GM13976 (cell line): Measurements from ENCODE around the gene BCL7B.
A peak's percentile ranks its signal among the peaks of the same experiment; 100 is the strongest.

Experiments
- DNase-seq: peaks from one replicate; pipeline ENCODE4 v3.0.0; 2012; ENCODE audit warnings: low spot score
- in situ Hi-C: fragments of 300-500 bp; cut with MboI; formaldehyde crosslinking; loops from one replicate; pipeline ENCODE4 v1.12.0; 2022; ENCODE audit warnings: low sequenced_read_pairs, mixed read lengths, inconsistent platforms; ENCODE audit not compliant: unreplicated experiment
- TF ChIP-seq, protein P1 (sequence below): IDR thresholded peaks from 2 replicates; pipeline ENCODE4 v1.5.1; 2012; ENCODE audit warnings: borderline replicate concordance, mild to moderate bottlenecking; ENCODE audit not compliant: insufficient read depth; ENCODE audit errors: extremely low read depth, missing control alignments, control extremely low read depth

Gene BCL7B

DNA sequence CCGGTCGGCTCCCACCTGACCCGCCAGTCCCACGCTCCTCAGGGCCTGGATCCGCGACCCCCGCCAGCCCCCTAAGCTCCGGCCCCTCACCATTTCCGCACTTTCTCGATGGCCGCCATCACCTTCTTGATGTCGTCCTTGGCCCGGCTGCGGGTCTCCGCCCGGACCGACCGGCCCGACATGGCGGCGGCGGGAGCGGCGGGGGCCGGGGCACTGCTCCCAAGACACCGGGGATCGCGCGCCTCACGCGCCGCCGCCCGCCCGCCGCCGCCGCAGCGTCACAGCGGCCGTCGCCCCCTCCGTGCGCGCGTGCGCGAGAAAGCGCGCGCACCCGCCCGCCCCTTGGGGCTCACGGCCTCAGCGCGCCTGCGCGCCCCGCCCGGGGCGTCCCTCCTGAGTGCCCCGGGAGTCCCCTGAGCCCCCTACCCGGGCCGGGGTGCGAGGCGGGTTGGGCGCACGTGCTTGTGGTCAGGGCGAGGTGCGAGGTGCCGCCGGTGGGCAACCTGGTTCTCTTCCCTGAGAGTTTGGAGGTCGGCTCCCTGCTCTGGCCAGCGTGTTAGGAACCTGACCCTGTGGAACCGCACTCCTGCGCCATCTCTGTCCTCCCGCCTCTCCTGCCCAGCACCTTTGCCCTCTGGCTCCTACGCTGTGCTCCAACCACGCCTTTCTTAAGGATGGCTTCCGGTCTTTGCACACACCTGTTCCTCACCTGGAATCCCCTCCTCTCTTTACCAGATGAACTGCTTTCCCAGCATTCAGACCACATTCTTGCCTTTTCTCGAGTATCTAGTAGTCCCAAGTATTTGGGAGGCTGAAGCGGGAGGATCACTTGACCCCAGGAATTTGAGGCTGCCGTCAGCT is at the start of gene BCL7B:
Gene BCL7B, minus strand, starts transcription at position 294 of the 861 bp plus-strand sequence. Its CDS starts 112 bp downstream, at position 182.
- DNase-seq: peak; percentile 97
- TF ChIP-seq, protein P1, sequence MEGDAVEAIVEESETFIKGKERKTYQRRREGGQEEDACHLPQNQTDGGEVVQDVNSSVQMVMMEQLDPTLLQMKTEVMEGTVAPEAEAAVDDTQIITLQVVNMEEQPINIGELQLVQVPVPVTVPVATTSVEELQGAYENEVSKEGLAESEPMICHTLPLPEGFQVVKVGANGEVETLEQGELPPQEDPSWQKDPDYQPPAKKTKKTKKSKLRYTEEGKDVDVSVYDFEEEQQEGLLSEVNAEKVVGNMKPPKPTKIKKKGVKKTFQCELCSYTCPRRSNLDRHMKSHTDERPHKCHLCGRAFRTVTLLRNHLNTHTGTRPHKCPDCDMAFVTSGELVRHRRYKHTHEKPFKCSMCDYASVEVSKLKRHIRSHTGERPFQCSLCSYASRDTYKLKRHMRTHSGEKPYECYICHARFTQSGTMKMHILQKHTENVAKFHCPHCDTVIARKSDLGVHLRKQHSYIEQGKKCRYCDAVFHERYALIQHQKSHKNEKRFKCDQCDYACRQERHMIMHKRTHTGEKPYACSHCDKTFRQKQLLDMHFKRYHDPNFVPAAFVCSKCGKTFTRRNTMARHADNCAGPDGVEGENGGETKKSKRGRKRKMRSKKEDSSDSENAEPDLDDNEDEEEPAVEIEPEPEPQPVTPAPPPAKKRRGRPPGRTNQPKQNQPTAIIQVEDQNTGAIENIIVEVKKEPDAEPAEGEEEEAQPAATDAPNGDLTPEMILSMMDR: no peak
- in situ Hi-C loops: no loop called here

DNA sequence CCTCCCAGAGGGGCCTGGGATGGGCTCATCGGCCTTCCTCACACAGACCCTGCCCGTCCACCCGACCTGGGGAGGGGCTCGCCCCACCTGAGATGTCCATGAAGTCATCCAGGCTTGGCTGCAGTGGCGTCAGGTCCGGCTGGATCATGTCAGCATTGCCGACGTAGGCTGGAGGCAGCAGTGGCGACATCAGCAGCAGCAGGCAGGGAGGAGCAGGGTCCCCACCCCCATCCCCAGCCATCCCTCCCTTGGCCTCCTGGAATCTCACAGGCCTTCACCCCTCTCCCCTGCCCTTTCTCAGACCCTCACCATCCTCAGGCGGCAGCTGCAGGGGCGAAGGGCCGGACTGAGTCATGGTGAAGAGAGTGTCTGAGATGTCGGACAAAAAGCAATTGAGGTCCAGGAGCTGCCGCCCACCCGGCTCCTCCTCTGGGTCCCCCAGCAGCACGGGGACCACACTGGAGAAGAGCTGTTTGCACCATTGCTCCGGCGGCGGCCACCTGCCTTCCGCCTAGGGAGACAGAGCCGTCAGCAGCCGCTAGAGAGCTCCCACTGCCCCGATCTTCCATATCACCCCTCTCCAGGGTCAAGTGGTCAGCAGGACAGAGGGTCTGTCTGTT is 48.2 kb upstream of the BCL7B start:
- in situ Hi-C loops: no loop called here

DNA sequence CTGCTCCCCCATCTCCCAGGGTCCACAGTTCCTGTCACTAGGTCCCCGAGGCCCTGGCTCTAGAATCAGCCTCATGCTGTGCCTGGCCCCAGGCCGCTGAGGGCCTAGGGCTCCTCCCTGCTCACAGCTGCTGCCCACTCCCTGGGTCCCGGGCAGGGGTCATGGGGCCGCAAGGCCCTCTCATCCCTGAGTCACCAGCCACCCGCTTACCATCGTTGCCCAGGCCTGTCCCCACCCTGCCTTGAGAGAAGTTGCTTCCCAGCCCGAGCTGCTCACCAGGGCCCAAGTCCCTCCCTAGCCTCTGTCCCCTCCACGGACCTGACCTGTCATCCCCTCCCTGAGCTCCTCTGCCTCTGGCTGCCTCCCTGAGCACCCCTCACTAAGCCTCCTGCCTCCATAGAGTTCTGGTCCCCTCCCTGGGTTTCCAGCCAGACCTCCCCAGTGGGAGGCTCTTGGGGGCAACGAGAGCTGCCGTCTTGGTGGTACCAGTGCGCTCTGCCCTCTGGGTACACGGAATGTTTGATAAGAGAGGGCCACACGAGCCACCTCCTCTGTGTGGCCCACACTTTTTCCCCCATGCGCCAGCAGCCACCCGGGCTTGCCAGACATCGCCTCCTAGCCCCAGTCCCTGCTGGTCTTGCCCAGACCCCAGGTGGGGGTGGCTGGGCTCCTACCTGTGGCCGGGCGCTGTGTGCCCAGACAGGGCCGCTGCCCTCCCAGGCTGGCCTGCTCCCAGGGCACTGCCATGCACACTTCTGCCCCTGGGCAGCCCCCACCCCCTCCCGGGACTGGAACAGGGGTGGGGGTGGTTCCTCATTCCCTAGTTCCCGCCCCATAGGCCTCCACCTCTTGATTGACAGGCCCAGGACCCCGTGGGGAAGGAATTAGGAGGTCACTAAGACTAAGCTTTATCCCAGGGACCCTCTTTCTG is 45.5 kb upstream of the BCL7B start:
- no peak for DNase-seq
- TF ChIP-seq, protein P1: no peak
- in situ Hi-C loops: no loop called here

More for the DNA sequence above, 48.2 kb upstream of the BCL7B start:
- TF ChIP-seq, protein P1: no peak
- DNase-seq: no peak

DNA sequence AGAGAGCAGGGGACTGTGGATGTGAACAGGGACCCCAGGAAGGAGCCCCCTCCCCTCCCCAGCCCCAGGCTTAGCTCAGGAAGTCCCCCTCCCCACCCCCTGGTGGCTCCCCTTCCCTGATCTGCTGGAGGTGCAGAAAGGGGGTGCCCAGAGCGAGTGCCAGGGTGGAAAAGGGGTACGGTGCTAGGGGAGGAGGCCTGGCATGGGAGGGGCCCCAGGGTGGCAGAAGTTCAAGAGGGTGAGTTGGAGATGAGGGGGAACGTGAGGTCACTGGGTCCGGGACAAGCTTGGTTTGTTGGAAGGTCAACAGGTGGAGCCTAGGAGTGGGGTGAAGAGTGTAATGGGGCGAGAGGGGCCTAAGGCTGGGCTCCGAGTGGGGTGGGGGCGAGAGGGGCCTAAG is 42.4 kb upstream of the BCL7B start:
- DNase-seq: no peak
- in situ Hi-C loops: no loop called here
- TF ChIP-seq, protein P1: no peak

DNA sequence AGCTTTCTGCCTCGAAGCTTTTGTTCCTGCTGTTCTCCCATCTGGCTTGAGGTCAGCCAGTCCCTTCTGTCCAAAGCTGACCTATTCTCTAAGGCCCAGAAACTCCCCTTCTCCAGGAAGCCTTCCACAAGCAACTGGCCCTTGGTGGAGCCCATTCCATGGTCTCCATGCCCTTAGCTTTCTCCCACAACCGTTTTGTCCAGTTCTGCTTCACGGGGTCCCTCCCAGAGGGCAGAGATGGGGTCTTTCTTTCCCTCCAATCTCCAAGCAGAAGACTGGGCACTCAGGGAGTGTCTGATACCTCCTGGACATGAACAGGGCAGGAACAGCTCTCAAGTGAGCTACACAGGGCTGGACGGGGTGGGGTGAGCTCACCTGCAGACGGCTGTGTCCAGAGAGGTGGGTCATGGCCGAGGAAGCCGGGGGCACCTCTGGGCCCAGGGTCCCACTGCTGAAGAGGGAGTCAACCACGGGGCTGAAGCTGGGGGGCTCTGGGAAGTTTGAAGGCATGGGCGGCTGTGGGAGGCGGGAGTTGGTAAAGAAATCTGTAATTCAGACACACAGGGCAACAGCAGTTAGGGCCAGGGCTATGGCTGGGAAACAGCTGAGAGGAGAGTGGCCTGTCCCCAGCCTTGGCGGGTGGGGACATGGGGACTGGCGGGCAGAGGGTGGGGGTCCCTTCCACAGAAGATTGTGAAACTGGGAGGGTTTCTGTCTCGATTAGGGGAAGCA is 41.8 kb upstream of the BCL7B start:
- in situ Hi-C loops: no loop called here
- DNase-seq: no peak
- TF ChIP-seq, protein P1: no peak
